Ishikawa (cell line): ENCODE data around the gene CFAP92.

Experiments used
- CEBPB ChIP-seq: IDR thresholded peaks from 2 replicates; pipeline ENCODE4 v1.6.1; 2012
- CREB1 ChIP-seq: IDR thresholded peaks from 2 replicates; pipeline ENCODE4 v1.6.1; 2012; ENCODE audit warnings: low read depth
- EGR1 ChIP-seq: IDR thresholded peaks from 2 replicates; pipeline ENCODE4 v1.6.1; 2012
- FOXM1 ChIP-seq: IDR thresholded peaks from 2 replicates; pipeline ENCODE4 v1.6.1; 2012; ENCODE audit warnings: low read depth, borderline replicate concordance
- NFIC ChIP-seq: IDR thresholded peaks from 2 replicates; pipeline ENCODE4 v1.6.1; 2012
- RAD21 ChIP-seq: IDR thresholded peaks from 2 replicates; pipeline ENCODE4 v1.6.1; 2012; ENCODE audit warnings: low read depth
- TAF1 ChIP-seq: IDR thresholded peaks from 2 replicates; pipeline ENCODE4 v1.6.1; 2012; ENCODE audit warnings: low read depth, mild to moderate bottlenecking
- TCF12 ChIP-seq: IDR thresholded peaks from 2 replicates; pipeline ENCODE4 v1.6.1; 2012; ENCODE audit warnings: low read depth
- TEAD4 ChIP-seq: IDR thresholded peaks from 2 replicates; pipeline ENCODE4 v1.6.1; 2012
- ZBTB7A ChIP-seq: IDR thresholded peaks from 2 replicates; pipeline ENCODE4 v1.6.1; 2012; ENCODE audit warnings: low read depth
- TF ChIP-seq, protein P1 (sequence below): IDR thresholded peaks from 2 replicates; pipeline ENCODE4 v1.6.1; 2012
- TF ChIP-seq, protein P2 (sequence below): IDR thresholded peaks from 2 replicates; pipeline ENCODE4 v1.6.1; 2012; ENCODE audit warnings: low read depth, mild to moderate bottlenecking
- TF ChIP-seq, protein P3 (sequence below): IDR thresholded peaks from 2 replicates; pipeline ENCODE4 v1.6.1; 2012

DNA sequence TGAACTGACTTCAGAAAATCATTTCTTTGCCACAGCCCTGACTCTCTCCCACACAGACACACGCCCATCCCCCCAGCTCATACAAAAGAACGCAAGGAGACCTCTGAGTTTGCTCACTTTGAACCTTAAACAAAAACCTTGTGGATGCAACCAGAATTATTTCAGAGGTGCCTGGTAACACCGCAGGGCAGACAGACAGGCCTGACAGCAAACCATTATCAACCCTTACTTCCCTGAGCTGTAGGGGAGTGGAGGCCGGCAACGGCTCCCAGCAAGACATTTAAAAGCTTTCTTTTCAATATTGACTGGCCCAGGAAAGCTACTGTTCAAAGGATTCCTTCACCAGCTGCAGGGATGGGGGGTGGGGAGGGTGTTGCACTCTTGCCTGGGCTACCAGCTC is 5.2 kb upstream of the CFAP92 start:
- TF ChIP-seq EGR1 = no peak
- TF ChIP-seq, protein P1, sequence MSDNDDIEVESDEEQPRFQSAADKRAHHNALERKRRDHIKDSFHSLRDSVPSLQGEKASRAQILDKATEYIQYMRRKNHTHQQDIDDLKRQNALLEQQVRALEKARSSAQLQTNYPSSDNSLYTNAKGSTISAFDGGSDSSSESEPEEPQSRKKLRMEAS = no peak
- TF ChIP-seq CREB1 = no peak
- TF ChIP-seq FOXM1 = no peak
- TF ChIP-seq CEBPB = no peak
- no peak for TF ChIP-seq TAF1
- TF ChIP-seq, protein P2, sequence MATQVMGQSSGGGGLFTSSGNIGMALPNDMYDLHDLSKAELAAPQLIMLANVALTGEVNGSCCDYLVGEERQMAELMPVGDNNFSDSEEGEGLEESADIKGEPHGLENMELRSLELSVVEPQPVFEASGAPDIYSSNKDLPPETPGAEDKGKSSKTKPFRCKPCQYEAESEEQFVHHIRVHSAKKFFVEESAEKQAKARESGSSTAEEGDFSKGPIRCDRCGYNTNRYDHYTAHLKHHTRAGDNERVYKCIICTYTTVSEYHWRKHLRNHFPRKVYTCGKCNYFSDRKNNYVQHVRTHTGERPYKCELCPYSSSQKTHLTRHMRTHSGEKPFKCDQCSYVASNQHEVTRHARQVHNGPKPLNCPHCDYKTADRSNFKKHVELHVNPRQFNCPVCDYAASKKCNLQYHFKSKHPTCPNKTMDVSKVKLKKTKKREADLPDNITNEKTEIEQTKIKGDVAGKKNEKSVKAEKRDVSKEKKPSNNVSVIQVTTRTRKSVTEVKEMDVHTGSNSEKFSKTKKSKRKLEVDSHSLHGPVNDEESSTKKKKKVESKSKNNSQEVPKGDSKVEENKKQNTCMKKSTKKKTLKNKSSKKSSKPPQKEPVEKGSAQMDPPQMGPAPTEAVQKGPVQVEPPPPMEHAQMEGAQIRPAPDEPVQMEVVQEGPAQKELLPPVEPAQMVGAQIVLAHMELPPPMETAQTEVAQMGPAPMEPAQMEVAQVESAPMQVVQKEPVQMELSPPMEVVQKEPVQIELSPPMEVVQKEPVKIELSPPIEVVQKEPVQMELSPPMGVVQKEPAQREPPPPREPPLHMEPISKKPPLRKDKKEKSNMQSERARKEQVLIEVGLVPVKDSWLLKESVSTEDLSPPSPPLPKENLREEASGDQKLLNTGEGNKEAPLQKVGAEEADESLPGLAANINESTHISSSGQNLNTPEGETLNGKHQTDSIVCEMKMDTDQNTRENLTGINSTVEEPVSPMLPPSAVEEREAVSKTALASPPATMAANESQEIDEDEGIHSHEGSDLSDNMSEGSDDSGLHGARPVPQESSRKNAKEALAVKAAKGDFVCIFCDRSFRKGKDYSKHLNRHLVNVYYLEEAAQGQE = no peak
- TF ChIP-seq ZBTB7A = no peak
- no peak for TF ChIP-seq NFIC
- TF ChIP-seq, protein P3, sequence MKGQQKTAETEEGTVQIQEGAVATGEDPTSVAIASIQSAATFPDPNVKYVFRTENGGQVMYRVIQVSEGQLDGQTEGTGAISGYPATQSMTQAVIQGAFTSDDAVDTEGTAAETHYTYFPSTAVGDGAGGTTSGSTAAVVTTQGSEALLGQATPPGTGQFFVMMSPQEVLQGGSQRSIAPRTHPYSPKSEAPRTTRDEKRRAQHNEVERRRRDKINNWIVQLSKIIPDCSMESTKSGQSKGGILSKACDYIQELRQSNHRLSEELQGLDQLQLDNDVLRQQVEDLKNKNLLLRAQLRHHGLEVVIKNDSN = no peak
- TF ChIP-seq TCF12 = no peak
- TF ChIP-seq RAD21 = no peak
- no peak for TF ChIP-seq TEAD4
